HCT116 (cell line): ENCODE measurements around the gene OIP5. TPM values are rescaled to one million over a fixed set of nuclear protein-coding genes. Genes with fewer than 3 reads are reported as not detected.

ENCODE experiments used
- ATAC-seq: fragments of 200-7000 bp; cut with Tn5 transposase; 2 replicates; pipeline ENCODE4 v1.9.1; 2020; ENCODE audit warnings: mild to moderate bottlenecking, moderate library complexity
- BruUV-seq: library from RNA; stranded (reverse); fragments of 400-500 nt; replicated peaks from 2 replicates; lab custom pipeline; 2021; lab: Mats Ljungman, UMichigan
- CTCF ChIA-PET: fragments of 300-600 bp; sonication (Branson Sonifier 250); formaldehyde crosslinking; loops from one replicate; lab custom pipeline; 2021; ENCODE audit warnings: antibody characterized with exemption; lab: Charles Lee
- POLR2A ChIA-PET: fragments of 300-600, 350-600 bp; sonication (Branson Sonifier 250); formaldehyde crosslinking; loops from one replicate; lab custom pipeline; 2021; ENCODE audit warnings: antibody characterized with exemption; lab: Charles Lee
- RAD21 ChIA-PET, 2 experiments: fragments of 300-600 bp; sonication (Branson Sonifier 250); formaldehyde crosslinking; loops; one replicate each; lab custom pipeline; 2023; ENCODE audit warnings: low total read pairs in 2 of 2; ENCODE audit not compliant: uncharacterized antibody in 2 of 2, unreplicated experiment in 2 of 2, low non-redundant PET in 1 of 2; lab: Charles Lee
- DNase-seq: peaks from one replicate; pipeline ENCODE4 v3.0.0-alpha.2; 2010; ENCODE audit warnings: low read depth, low spot score
- H2AFZ ChIP-seq: fragments of 200-600 bp; shearing (Covaris generic), sonication (generic); 2 replicates; pipeline ENCODE4 v1.6.1; 2017; ENCODE audit warnings: low read depth, mixed run types, mixed read lengths, antibody characterized with exemption, low read length; ENCODE audit not compliant: poor library complexity, severe bottlenecking
- H3K27ac ChIP-seq: 2 replicates; pipeline ENCODE4 v1.5.1; 2012; ENCODE audit warnings: low read depth, low read length
- H3K27me3 ChIP-seq: fragments of 200-600 bp; sonication (generic); 2 replicates; pipeline ENCODE4 v1.6.1; 2016; ENCODE audit warnings: mixed run types, low read length, mixed read lengths; ENCODE audit not compliant: insufficient read depth
- H3K36me3 ChIP-seq, 2 experiments: fragments of 200-500 bp in 1 of 2; fragments of 200-600 bp in 1 of 2; sonication (Bioruptor generic) in 1 of 2; sonication (generic) in 1 of 2; 2 replicates each; pipeline versions ENCODE4 v1.5.1 to v1.6.1; 2014 to 2016; ENCODE audit warnings: low read length in 2 of 2, inconsistent platforms in 1 of 2, mixed read lengths in 1 of 2, mixed run types in 1 of 2; ENCODE audit not compliant: insufficient read depth in 2 of 2, control insufficient read depth in 1 of 2
- H3K4me1 ChIP-seq, 2 experiments: fragments of 200-600 bp in 1 of 2; sonication (generic) in 1 of 2; 2 replicates each; pipeline versions ENCODE4 v1.5.1 to v1.6.1; 2012 to 2017; ENCODE audit warnings: low read length in 2 of 2, inconsistent platforms in 1 of 2, mild to moderate bottlenecking in 1 of 2, mixed read lengths in 1 of 2, mixed run types in 1 of 2, moderate library complexity in 1 of 2; ENCODE audit not compliant: insufficient read depth in 2 of 2, control insufficient read depth in 1 of 2
- H3K4me2 ChIP-seq: fragments of 200-600 bp; sonication (generic); 2 replicates; pipeline ENCODE4 v1.6.1; 2017; ENCODE audit warnings: mixed run types, low read length, mixed read lengths
- H3K4me3 ChIP-seq, 2 experiments: fragments of 200-600 bp in 1 of 2; sonication (generic) in 1 of 2; replicated peaks in 1 of 2; 2 replicates each; pipeline ENCODE4 v1.5.1; 2011 to 2016; ENCODE audit warnings: low read length in 2 of 2, control low read depth in 1 of 2, low read depth in 1 of 2, mild to moderate bottlenecking in 1 of 2, mixed read lengths in 1 of 2, mixed run types in 1 of 2
- H3K79me2 ChIP-seq: fragments of 200-600 bp; sonication (generic); 2 replicates; pipeline ENCODE4 v1.6.1; 2017; ENCODE audit warnings: mild to moderate bottlenecking, mixed run types, low read length, moderate library complexity, mixed read lengths; ENCODE audit not compliant: insufficient read depth
- H3K9ac ChIP-seq: fragments of 200-600 bp; sonication (generic); 2 replicates; pipeline ENCODE4 v1.6.1; 2016; ENCODE audit warnings: low read length, mixed read lengths
- H3K9me2 ChIP-seq: fragments of 200-600 bp; sonication (generic), shearing (Covaris generic); 2 replicates; pipeline ENCODE4 v1.6.1; 2017; ENCODE audit warnings: mixed run types, mild to moderate bottlenecking, moderate library complexity; ENCODE audit not compliant: insufficient read depth
- H3K9me3 ChIP-seq, 2 experiments: fragments of 200-500 bp in 1 of 2; fragments of 200-600 bp in 1 of 2; sonication (Bioruptor generic) in 1 of 2; sonication (generic) in 1 of 2; 2 replicates each; pipeline ENCODE4 v1.6.1; 2014 to 2017; ENCODE audit warnings: low read length in 2 of 2, mixed read lengths in 2 of 2, inconsistent platforms in 1 of 2, low read depth in 1 of 2, mild to moderate bottlenecking in 1 of 2, mixed run types in 1 of 2, moderate library complexity in 1 of 2; ENCODE audit not compliant: control insufficient read depth in 1 of 2, insufficient read depth in 1 of 2
- H4K20me1 ChIP-seq: fragments of 200-600 bp; sonication (generic), shearing (Covaris generic); 2 replicates; pipeline ENCODE4 v1.6.1; 2017; ENCODE audit warnings: mixed run types, mild to moderate bottlenecking, moderate library complexity; ENCODE audit not compliant: insufficient read depth
- ATF3 ChIP-seq: IDR thresholded peaks from 2 replicates; pipeline ENCODE4 v1.6.1; 2012
- CBX3 ChIP-seq: IDR thresholded peaks from 2 replicates; pipeline ENCODE4 v1.6.1; 2012; ENCODE audit warnings: low read depth
- CEBPB ChIP-seq: IDR thresholded peaks from 2 replicates; pipeline ENCODE4 v1.6.1; 2012; ENCODE audit warnings: low read depth
- CTCF ChIP-seq, 3 experiments: fragments of 200-600 bp in 1 of 3; sonication (generic) in 1 of 3; IDR thresholded peaks in 2 of 3; conservative IDR thresholded peaks in 1 of 3; 2 replicates each; pipeline ENCODE4 v1.5.1; 2012 to 2017; ENCODE audit warnings: low read depth in 2 of 3, low read length in 2 of 3, antibody characterized with exemption in 1 of 3, borderline replicate concordance in 1 of 3, control low read depth in 1 of 3, mild to moderate bottlenecking in 1 of 3, mixed read lengths in 1 of 3, mixed run types in 1 of 3, moderate library complexity in 1 of 3; ENCODE audit not compliant: insufficient read depth in 1 of 3
- ELF1 ChIP-seq: IDR thresholded peaks from 2 replicates; pipeline ENCODE4 v1.6.1; 2012; ENCODE audit warnings: low read depth, borderline replicate concordance
- EZH2 ChIP-seq: fragments of 200-600 bp; sonication (generic); IDR thresholded peaks from 2 replicates; pipeline ENCODE4 v1.6.1; 2017; ENCODE audit warnings: antibody characterized with exemption, mixed run types
- FOSL1 ChIP-seq: IDR thresholded peaks from 2 replicates; pipeline ENCODE4 v1.6.1; 2012; ENCODE audit warnings: low read depth
- JUND ChIP-seq: IDR thresholded peaks from 2 replicates; pipeline ENCODE4 v1.6.1; 2012
- MAX ChIP-seq: IDR thresholded peaks from 2 replicates; pipeline ENCODE4 v1.6.1; 2012
- POLR2A ChIP-seq: IDR thresholded peaks from 2 replicates; pipeline ENCODE4 v1.7.0; 2011; ENCODE audit warnings: borderline replicate concordance; ENCODE audit not compliant: insufficient read depth, insufficient read length; ENCODE audit errors: extremely low read depth
- RAD21 ChIP-seq: IDR thresholded peaks from 2 replicates; pipeline ENCODE4 v1.6.1; 2012; ENCODE audit warnings: low read depth, mild to moderate bottlenecking
- SIN3A ChIP-seq: IDR thresholded peaks from 2 replicates; pipeline ENCODE4 v1.6.1; 2012; ENCODE audit warnings: low read depth
- SP1 ChIP-seq: IDR thresholded peaks from 2 replicates; pipeline ENCODE4 v1.6.1; 2012; ENCODE audit warnings: low read depth
- SRF ChIP-seq: IDR thresholded peaks from 2 replicates; pipeline ENCODE4 v1.6.1; 2012; ENCODE audit warnings: low read depth
- YY1 ChIP-seq: IDR thresholded peaks from 2 replicates; pipeline ENCODE4 v1.6.1; 2011; ENCODE audit warnings: low read length, low read depth, moderate library complexity, mild to moderate bottlenecking; ENCODE audit not compliant: insufficient replicate concordance; ENCODE audit errors: extremely low read depth
- ZFX ChIP-seq: fragments of 450-650 bp; IDR thresholded peaks from 2 replicates; pipeline ENCODE4 v1.6.1; 2017
- ZNF274 ChIP-seq: fragments of 200-500 bp; sonication (Bioruptor generic); IDR thresholded peaks from 2 replicates; pipeline ENCODE4 v1.6.1; 2014; ENCODE audit warnings: mild to moderate bottlenecking, low read depth, low read length, inconsistent platforms
- intact Hi-C: fragments of 100-400 bp; cut with micrococcal nuclease; formaldehyde crosslinking; loops from 2 replicates; pipeline ENCODE4 v1.10.0; 2022
- total RNA-seq: library from RNA; stranded (reverse); gene quantifications from one replicate; pipeline ENCODE4 v1.2.1, GENCODE V29; 2021; ENCODE audit not compliant: unreplicated experiment

Gene OIP5
- total RNA-seq, 1 experiment from 2014 or later, result 19.7 TPM

- Histone ChIP-seq H3K79me2 (peaks cover 10% of the 10 kb centered on the region), H3K9ac (no peak overlapping the region), H4K20me1 (no peaks in the 10 kb centered on the region), H3K4me2 (no peak overlapping the region), H3K27ac (no peak overlapping the region), H3K27me3 (no peaks in the 10 kb centered on the region), H3K4me3 (no peak overlapping the region), H3K9me2 (no peaks in the 10 kb centered on the region), H3K9me3 (no peaks in the 10 kb centered on the region), H3K4me1 (peaks cover 4 to 14% of the 10 kb centered on the region in 2 experiments; a peak in 3 of 4 replicates), H2AFZ (no peak overlapping the region), H3K36me3 (peaks cover 6 to 10% of the 10 kb centered on the region in 2 experiments; a peak in 2 of 4 replicates)
- no peak for DNase-seq
- ChIA-PET CTCF (no interaction called here), POLR2A (no interaction called here), RAD21 (no interaction called here)
- no TSS peak for BruUV-seq
- TF ChIP-seq MAX (no peak), SP1 (no peak), ATF3 (no peak), SRF (no peak), FOSL1 (no peak), SIN3A (no peak), ZFX (no peak), POLR2A (no peak), EZH2 (no peak), CBX3 (no peak), CTCF (IDR thresholded peaks at IDR 0.05 in 2 of 3, conservative IDR thresholded peaks at IDR 0.05 in 1 of 3; ENCODE audit: borderline replicate concordance in 1 of 3, insufficient read depth in 1 of 3, low read depth in 2 of 3, low read length in 2 of 3) (no peak), CEBPB (no peak), JUND (no peak), RAD21 (no peak), YY1 (no peak), ZNF274 (no peak), ELF1 (no peak)
- intact Hi-C loops, result loop anchor here (5.0 kb wide), 1 partner anchor 162 kb away; the partner anchor contains the start of gene INO80
- ATAC-seq, result no peak
These were observed 52.7 kb downstream of the OIP5 start for GRCh38 chr15:41279535-41280283.
